WERI-Rb-1 (cell line): ENCODE data around the gene RICTOR.

ENCODE experiments used
- DNase-seq: peaks from one replicate; pipeline ENCODE4 v3.0.0-alpha.2; 2020
- H3K27ac ChIP-seq: fragments of 250-450 bp; sonication (Bioruptor Pico); 2 replicates; pipeline ENCODE4 v1.5.1; 2020; ENCODE audit warnings: mild to moderate bottlenecking, moderate library complexity
- H3K27me3 ChIP-seq: fragments of 250-450 bp; sonication (Bioruptor Pico); 2 replicates; pipeline ENCODE4 v1.5.1; 2021; ENCODE audit warnings: mild to moderate bottlenecking, low read depth, moderate library complexity; ENCODE audit not compliant: insufficient read depth, severe bottlenecking
- H3K36me3 ChIP-seq: fragments of 250-450 bp; sonication (Bioruptor Pico); 2 replicates; pipeline ENCODE4 v1.5.1; 2020; ENCODE audit warnings: mild to moderate bottlenecking, moderate library complexity
- H3K4me3 ChIP-seq: 2 replicates; pipeline ENCODE4 v1.5.1; 2011; ENCODE audit warnings: low read depth, mild to moderate bottlenecking, control low read depth, low read length
- H3K9me3 ChIP-seq: fragments of 250-450 bp; sonication (Bioruptor Pico); 2 replicates; pipeline ENCODE4 v1.5.1; 2021; ENCODE audit warnings: mild to moderate bottlenecking, moderate library complexity; ENCODE audit not compliant: severe bottlenecking
- TF ChIP-seq, protein P1 (sequence below): IDR thresholded peaks from 2 replicates; pipeline ENCODE4 v1.5.1; 2011; ENCODE audit warnings: low read depth, mild to moderate bottlenecking, control low read depth, inconsistent platforms, low read length

RICTOR gene

DNA sequence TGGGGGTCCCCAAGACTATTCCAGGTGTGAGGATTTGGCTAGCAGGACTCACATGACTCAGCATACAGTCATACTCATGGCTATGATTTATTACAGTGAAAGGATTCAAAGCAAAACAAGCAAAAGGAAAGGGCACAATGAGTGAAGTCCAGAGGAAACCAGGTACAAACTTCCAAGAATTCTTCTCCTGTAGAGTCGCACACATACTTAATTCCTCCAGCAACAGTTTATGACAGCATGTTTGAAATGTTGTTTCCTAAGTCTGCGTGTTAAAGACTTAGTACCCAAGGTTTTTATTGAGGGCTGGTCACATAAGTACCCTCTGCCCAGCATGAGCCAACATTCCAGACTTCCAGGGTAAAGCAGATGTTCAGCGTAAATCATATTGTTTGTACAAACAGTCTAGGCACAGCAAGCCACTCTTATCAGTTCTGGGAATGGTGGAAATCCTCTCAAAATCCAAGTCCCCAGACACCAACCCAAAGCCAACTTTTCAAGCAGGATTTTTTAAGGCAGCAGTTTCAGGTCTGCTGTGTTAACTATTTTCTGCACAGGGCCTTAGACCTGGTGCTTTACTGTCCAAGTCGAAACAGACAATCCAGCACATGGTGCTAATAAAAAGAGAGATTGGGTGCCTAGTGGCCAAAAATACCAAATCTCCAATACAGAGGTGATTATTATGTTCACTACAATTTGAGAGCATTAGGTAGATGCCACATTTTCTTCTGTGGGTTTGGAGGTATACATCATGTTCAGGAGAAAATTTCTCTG is 18.6 kb upstream of the RICTOR start:
- Histone ChIP-seq H3K9me3 (no peaks in the 10 kb centered on the region), H3K27me3 (no peaks in the 10 kb centered on the region), H3K36me3 (no peaks in the 10 kb centered on the region), H3K4me3 (no peak overlapping the region), H3K27ac (no peak overlapping the region)
- TF ChIP-seq, protein P1, sequence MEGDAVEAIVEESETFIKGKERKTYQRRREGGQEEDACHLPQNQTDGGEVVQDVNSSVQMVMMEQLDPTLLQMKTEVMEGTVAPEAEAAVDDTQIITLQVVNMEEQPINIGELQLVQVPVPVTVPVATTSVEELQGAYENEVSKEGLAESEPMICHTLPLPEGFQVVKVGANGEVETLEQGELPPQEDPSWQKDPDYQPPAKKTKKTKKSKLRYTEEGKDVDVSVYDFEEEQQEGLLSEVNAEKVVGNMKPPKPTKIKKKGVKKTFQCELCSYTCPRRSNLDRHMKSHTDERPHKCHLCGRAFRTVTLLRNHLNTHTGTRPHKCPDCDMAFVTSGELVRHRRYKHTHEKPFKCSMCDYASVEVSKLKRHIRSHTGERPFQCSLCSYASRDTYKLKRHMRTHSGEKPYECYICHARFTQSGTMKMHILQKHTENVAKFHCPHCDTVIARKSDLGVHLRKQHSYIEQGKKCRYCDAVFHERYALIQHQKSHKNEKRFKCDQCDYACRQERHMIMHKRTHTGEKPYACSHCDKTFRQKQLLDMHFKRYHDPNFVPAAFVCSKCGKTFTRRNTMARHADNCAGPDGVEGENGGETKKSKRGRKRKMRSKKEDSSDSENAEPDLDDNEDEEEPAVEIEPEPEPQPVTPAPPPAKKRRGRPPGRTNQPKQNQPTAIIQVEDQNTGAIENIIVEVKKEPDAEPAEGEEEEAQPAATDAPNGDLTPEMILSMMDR: no peak
- DNase-seq: no peak

GRCh38 chr5:39091940-39092580 is 17.9 kb upstream of the RICTOR start:
- Histone ChIP-seq H3K27ac (no peak overlapping the region), H3K9me3 (no peaks in the 10 kb centered on the region), H3K4me3 (no peak overlapping the region), H3K27me3 (no peaks in the 10 kb centered on the region), H3K36me3 (no peaks in the 10 kb centered on the region)
- TF ChIP-seq, protein P1: no peak
- DNase-seq: no peak

DNA sequence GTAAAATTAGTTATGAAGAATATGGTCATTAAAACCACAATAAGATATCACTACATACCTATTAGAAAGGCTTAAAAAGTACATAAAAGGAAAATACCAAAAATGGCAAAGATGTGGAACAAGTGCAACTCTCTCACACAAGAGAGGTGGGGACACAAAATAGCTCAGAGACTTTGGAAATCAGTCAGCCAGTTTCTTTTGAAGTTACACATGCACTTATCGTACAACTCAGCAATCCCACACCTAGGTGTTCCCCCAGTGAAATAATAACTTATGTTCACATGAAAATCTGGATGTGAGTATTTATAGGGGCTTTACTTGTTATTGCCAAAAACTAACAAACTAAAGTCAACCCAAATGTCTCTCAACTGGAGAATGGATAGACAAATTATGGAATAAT is 9.8 kb upstream of the RICTOR start:
- no peak overlapping the region for H3K27ac ChIP-seq
- H3K27me3 ChIP-seq: no peaks in the 10 kb centered on the region
- no peak overlapping the region for H3K4me3 ChIP-seq
- no peaks in the 10 kb centered on the region for H3K36me3 ChIP-seq
- H3K9me3 ChIP-seq: no peaks in the 10 kb centered on the region
- DNase-seq: no peak
- TF ChIP-seq, protein P1: no peak

GRCh38 chr5:39082995-39083394 is 8.8 kb upstream of the RICTOR start:
- Histone ChIP-seq H3K27me3 (no peaks in the 10 kb centered on the region), H3K9me3 (no peaks in the 10 kb centered on the region), H3K27ac (no peak overlapping the region), H3K4me3 (no peak overlapping the region), H3K36me3 (no peaks in the 10 kb centered on the region)
- DNase-seq: no peak
- TF ChIP-seq, protein P1: no peak

DNA sequence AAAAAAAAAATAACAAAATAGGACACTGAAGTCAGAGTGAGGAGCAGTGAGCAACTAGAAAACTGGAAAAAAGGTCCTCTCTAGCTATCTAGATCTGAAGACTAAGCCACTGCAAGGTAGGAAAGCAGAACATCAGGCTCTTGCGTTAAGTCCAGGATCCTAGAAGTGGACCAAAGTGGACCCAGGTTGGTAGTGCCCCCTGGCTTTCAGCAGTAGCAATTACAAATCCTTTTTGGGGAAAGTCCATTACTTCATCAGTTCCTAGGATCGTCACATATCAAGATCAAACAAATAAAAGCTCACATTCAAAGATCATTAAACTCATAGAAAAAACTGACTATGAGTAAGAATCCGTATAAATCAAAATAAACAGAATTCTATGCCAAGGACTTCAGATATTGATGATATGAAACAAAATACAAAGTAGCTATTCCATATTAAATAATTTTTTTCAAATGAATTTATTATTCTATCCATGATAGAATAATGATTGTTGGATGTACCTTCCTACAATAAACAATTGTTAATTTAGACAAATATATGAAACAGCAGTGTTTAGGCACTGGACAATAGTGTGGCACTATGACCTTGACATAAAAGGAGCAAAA is 6.5 kb upstream of the RICTOR start:
- Histone ChIP-seq H3K36me3 (no peaks in the 10 kb centered on the region), H3K4me3 (no peak overlapping the region), H3K27ac (no peak overlapping the region), H3K9me3 (no peaks in the 10 kb centered on the region), H3K27me3 (no peaks in the 10 kb centered on the region)
- TF ChIP-seq, protein P1: peak; percentile 77
- peak; percentile 65 for DNase-seq
